GM21367 (cell line): Measurements from ENCODE around the gene H19.

ENCODE experiments used
- ATAC-seq: cut with Tn5 transposase; IDR thresholded peaks from one replicate; pipeline ENCODE4 v1.9.1; 2021; ENCODE audit not compliant: unreplicated experiment

H19 gene

DNA sequence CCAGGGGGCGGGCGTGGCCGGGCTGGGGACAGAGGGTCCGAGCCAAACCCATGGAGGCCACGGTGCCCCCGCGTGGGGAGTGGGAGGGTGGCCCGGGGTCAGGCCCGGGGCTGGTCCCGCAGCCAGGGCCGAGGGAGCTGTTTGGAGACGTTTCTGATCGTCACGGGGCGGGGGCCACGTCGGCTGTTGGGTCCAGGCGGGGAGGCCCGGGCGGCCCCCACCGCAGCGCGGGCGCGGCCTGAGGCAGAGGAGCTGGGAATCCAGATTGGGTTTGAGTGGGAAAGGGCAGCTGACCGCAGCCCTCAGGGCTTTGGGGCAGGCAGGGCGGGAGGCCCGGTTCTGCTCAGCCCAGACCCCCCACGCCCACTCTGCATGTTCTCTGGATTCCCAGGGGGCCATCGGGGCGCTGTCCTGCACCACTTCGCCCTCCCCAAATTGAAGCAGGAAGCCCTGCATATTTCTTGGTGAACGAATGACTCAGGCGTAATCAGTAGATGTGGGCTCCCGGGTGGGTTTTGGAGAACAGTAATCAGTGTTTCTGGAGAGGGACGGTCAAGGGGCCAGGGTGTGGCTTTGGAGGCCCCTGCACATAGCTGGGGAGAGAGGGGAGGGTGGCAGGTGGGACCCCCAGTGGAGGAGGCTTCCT is 49.9 kb downstream of the H19 start:
- ATAC-seq: no peak

DNA sequence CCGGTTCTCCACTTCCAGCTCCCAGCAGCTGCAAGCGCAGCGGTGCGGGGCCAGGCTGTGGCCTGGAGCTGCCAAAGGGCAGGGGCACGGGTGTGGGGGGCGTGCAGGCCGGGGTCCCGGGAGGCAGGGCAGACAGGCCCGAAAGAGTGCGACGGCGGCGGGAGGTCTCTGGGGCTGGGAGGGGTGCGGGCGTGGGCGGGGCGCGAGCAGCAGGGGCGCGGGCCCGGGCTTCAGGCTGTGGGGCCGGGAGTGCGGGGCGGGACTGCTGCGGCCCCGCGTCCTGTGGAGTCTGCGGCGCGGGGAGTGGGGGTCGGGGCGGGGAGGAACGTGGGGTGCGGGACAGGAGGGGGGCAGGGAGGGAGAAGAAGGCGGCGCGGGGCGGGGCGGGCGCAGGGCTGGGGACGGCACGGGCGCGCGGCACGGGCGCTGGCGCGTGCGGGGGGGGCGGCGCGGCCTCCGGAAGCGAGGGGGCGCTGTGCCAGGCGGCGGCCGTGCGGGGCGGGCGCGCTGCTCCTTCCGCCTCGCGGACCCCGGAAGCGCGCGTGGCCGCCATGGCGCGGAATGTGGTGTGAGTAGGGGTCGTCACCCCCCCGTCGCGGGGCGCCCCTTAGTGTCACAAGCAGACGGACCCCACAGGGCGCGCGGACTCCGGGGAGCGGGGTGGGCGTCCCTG is 50.7 kb downstream of the H19 start, which contains the start of gene MRPL23:
MRPL23 (plus strand) TSS at position 521 of the 673 bp plus-strand sequence; CDS start at position 552, 31 bp downstream.
- ATAC-seq: no peak
